ENCODE results near the gene SCRN2.

The SCRN2 gene

GRCh38 chr17:47802341-47803022 lies 38.6 kb downstream of the SCRN2 start:
- peak; percentile 17 for DNase-seq

GRCh38 chr17:47801906-47802305 lies 39.2 kb downstream of the SCRN2 start:
- DNase-seq: no peak

DNA sequence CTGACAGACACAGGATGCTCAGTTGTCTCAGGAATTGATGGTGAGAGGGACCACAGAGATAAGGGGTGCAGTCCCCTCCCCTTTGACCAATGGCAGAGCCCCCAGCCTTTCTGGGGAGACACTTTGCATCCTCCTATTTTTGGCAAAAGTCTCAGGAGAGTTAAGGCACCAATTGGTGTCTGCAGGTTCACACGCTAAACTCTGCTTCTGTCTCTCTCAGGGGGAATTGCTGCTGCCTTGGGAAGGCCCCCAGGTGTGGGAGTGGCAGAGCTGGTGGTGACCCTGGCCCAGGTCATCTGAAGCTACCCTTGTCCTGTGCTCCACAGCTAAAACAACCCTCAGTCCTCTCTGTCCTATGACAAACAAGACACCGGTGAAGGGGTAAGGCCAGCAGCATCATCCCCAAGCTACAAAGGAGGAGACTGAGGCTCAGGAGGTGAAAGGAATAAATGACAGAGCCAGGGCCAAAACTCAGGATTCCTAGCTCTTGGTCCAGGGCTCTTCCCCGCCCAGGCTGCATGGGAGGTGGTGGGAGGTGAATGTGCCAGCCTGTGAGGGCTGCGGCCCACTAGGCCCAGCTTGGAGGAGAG lies 39.8 kb downstream of the SCRN2 start:
- no peak for DNase-seq

DNA sequence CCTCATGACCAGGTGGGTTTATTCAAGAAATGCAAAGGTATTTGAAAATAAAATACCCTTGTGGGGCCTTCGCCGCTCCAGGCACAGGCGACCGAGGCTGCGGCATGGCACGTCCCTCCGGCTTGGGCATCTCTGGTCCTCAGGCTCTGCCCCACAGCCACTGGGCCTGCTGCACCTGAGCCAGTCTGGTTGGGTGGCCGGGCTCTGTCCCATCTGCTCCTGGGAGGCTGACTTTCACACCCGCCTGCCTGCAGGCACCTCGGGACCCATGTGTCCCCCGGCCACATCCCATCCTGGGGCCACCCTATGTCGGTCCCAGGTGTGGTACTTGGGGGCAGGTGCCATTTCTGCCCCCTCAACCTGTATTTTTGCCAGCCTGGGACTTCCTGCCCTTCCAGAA lies 40.4 kb downstream of the SCRN2 start:
- DNase-seq: no peak

- no peak for DNase-seq
These were observed 43.3 kb downstream of the SCRN2 start for GRCh38 chr17:47797797-47798196.

DNA sequence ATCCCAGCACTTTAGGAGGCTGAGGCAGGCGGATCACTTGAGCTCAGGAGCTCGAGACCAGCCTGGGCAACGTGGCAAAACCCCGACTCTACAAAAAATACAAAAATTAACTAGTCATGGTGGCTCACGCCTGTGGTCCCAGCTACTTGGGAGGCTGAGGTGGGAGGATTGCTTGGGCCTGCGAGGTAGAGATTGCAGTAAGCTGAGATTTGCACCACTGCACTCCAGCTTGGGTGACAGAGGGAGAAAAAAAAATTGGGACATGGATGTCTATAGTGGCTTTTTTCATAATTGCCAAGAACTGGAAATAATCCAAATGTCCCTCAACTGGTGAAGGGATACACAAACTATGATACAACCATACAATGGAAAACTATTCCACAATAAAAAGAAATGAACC lies 48.1 kb downstream of the SCRN2 start:
- DNase-seq: no peak

- no peak for DNase-seq
These were observed 48.6 kb downstream of the SCRN2 start for GRCh38 chr17:47792457-47792856.

GRCh38 chr17:47791025-47791424 lies 50.0 kb downstream of the SCRN2 start:
- DNase-seq: no peak

DNA sequence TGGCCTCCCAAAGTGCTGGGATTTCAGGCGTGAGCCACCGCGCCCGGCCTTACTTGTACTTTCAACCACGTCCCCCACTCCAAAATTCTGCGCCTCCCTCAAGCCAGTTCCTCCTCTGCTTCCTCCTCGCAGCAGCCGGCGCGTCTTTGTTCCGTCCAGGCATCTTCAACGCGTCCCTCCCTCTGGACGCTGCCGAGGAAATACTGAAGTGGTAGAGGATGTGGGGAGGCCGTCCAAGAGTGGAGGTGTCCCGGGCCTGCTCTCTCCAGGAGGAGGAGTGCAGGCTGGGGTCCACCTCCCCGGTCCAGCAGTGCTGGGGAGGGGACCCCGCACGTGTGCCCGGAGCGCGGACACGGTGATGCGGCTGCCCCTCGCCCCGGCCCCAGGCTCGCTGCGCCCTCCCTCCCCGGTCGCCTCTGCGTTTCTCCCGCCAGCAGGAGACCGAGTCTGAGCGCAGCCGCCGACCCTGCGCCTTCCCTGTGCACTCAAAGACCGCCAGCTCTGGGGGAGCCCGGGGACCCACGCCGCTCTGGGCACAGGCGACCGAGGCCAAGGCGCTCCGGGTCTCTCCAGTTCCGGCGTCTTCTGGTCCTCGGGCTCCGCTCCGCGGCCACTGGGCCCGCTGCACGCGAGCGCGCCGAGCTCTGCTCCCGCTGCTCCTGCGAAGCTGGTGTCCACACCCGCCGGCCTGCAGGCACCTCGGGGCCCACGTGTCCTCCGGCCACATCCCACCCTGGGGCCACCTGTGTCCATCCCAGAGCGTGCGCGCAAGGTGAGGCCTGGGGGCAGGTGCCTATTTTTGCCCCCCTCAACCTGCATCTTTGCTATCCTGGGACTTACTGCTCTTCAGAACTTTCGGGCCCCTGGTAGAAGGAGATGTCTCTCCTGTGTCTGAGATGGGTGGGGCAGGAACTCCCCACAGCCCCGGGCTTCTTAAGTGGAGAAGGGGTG lies 51.2 kb downstream of the SCRN2 start:
- DNase-seq: no peak

Data from NCI-H1436 treated with DMSO at 0.1 percent for 48 hours (cell line).